Activated CD4-positive, CD25-positive, alpha-beta regulatory T cell (primary cell): ENCODE data around the gene STARD3NL.
"Not testable (repeated sequence)": the region's sequence is repeated elsewhere in the genome, so short reads cannot be mapped to it uniquely, and the experiment has no call there.

ENCODE experiments used
- DNase-seq, 4 experiments: peaks; one replicate each; lab custom pipeline; 2025; lab: John Stamatoyannopoulos, UW

Gene STARD3NL

DNA sequence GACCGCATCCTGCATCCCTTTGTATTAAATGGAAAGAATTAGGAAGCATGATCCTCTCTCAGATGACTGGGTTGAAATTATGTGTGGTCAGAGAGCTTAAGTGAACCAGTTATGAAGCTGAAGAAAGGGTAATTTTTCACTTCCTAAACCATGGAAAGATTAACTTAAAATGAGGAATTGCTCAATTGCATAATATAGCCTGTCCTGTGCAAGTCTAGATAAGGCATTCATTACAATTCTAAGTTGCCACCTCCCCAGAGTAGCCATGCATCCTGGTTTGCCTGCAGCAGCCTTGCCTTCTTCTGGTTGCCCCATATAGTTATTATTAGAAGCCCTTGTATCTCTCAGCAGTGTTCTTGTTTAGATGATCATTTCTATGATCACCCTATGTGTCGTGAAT lies 45.3 kb downstream of the STARD3NL start:
- no peak for DNase-seq

DNA sequence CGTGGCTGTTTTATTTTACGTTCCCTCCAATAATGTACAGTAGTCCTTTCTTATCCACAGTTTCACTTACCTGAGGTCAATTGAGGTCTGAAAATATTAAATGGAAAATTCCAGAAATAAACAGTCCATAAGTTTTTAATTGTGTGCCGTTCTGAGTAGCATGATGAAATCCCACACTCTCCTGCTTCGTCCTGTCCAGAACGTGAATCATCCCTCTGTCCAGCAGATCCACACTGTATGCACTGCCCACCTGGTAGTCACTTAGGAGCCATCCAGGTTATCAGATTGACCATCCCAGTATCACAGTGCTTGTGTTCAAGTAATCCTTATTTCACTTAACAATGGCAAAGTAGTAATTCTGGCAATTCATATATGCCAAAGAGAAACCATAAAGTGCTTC lies 46.3 kb downstream of the STARD3NL start:
- no peak for DNase-seq

DNA sequence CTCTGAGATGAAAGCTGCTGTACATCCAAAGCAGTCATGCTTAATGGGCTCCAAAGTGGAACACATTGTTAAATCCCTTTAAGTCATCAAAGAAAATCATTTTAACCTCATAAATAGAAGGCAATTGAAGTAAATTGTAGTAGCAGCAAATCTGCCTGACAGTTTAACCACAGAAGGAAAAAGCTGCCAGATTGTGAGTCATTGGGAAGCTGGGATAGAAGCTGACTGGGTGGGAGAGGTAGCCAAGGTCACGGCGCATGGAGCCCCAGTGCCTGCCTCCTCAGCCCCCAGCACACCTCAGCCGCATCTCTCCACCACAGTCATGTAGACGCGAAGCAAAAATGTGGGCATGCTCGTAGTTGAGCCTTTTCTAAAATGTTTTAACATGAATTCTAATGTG lies 51.3 kb downstream of the STARD3NL start:
- DNase-seq: no peak

DNA sequence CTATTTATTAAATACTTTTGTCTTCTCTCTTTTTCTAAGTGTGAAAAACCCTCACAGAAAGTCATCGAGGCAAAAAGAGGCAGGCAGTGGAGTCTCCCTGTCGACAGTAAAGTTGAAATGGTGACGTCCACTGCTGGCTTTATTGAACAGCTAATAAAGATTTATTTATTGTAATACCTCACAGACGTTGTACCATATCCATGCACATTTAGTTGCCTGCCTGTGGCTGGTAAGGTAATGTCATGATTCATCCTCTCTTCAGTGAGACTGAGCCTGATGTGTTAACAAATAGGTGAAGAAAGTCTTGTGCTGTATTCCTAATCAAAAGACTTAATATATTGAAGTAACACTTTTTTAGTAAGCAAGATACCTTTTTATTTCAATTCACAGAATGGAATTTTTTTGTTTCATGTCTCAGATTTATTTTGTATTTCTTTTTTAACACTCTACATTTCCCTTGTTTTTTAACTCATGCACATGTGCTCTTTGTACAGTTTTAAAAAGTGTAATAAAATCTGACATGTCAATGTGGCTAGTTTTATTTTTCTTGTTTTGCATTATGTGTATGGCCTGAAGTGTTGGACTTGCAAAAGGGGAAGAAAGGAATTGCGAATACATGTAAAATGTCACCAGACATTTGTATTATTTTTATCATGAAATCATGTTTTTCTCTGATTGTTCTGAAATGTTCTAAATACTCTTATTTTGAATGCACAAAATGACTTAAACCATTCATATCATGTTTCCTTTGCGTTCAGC lies 52.0 kb downstream of the STARD3NL start:
- no peak for DNase-seq

DNA sequence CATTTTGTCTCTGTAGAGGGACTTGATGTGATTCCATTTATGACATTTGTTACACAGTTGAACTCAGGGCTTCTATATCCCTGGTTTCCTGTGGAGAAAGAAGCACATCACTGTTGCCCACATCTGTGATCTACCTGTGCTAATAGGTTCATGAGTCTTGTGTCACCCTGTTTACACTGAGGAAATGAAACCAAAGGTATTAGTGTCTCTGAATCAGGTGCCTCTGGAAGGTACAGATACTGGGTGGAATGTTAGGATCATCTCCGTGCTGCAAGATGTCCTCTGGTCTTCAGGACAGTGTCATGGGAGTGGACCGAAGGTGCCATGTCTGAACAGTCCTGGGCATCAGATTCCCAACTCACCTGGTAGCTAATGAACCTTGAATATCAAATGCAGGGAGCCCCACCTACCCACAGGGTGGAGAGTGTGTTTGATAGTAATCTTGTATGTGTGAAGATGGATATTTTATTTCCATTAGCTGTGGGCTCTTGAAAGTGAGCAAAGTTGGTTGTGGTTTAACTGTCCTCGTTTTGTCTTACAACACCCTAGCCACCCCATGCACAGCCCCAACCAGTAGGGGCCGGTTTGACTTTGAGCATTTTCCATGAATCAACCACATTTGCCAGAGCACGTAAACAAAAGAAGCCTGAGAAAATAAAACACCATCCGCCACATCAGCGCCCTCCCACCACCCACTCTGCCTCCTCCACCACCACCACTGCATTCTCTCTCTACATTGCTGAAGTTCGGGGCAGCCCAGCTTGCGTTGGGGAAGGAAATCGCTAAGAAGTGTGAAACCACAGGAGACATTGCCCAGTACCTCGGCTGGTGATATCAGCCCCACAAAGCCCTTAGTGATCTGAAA lies 54.7 kb downstream of the STARD3NL start:
- peak in 1 of 4 experiments; percentile 18 for DNase-seq

DNA sequence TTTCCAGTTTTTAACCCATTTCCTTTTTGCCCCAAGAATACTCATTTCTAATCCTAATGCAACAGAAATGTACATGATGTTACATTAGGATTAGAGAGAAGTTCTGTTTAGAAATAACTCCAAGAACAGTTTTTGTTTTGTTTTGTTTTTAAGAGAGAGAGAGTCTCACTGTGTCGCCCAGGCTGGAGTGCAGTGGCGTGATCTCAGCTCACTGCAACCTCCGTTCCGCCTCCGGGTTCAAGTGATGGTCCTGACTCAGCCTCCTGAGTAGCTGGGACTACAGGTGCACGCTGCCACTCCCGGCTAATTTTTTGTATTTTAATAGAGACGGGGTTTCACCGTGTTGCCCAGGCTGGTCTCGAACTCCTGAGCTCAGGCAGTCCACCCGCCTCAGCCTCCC lies 56.7 kb downstream of the STARD3NL start:
- DNase-seq: not testable (repeated sequence)

DNA sequence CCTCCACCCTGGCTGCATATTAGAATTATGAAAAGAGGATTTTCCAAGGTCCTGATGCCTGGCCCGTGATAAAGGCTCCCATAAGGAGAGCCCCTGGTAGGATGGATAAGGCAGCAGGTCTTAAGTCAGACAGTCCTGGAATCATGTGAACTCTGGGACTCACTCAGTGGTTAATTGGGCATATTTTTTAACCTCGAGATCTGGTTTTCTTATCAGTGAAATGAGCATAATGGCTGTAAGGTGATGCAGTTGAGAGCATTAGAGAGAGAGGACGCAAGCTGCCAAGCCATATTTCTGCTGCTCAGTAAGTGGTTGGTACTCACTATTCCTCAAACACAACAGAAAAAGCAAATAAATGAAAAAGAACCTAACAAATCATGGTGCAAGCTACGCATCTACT lies 57.6 kb downstream of the STARD3NL start:
- DNase-seq: no peak

DNA sequence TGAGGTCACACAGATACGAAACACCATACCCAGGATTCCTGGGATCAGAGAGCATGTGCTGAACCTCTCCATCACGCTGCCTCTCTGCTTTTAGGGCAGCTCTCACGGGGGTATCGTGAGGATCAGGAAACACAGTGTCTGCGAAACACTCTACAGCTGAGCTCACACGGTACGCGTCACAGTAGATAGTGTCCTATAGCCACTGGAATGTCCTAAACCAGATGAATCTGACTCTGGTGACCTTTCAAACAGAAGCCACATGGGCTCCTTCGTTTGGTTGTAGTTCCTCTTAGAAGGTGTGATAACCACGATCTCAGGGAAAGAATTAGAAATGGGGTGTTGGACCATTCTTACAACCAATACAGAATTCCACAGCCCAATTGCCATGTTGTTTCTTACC lies 61.1 kb downstream of the STARD3NL start:
- DNase-seq: not testable (repeated sequence)

DNA sequence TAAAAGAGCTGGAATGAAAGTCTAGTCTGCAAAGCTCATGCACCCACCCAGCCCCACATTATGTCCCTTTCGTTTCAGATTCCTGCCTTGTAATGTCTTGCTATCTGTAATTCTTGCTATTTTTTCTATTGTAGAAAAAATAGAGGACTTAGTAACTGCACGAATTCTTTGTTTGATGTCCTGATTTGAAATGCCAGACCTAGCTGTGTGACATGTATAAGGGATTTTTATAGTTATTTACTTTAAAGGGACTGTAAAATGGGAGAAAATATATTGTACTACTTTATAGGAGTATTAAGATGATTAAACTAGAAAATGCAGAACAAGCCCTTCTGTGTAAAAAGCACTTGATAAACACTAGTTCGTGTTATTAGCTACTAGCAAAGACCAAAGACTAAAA lies 63.0 kb downstream of the STARD3NL start:
- DNase-seq: no peak

DNA sequence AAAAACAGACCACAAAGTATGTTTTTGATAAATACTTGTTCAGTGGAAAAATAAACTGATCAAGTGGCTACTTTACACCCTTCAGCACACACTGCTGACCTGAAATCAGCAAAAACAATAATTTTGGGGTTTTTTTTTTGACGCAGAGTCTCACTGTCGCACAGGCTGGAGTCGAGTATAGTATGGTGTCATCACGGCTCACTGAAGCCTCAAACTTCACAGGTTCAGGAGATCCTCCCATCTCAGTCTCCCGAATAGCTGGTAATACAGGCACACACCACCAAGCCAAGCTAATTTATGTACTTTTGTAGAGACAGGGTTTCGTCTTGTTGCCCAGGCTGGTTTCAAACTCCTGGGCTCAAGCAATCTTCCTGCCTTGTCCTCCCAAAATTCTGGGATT lies 64.8 kb downstream of the STARD3NL start:
- no peak for DNase-seq

DNA sequence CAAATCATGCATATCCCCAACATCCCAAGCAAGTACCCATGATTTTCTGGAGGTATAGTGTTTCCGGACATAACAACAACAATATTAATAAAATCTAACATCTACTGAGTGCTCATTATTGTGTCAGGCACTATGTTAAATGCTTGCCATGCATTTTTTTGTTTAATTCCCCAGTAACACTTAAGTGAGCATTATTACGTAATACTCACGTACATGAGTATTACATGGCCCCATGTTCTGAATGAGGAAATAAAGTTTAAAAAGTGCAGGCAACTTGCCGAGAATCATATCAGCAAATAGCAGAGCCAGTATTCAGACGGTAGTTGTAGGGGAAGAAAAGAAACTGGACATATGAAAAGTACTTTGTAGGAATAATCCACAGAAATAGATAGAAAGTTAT lies 65.3 kb downstream of the STARD3NL start:
- not testable (repeated sequence) for DNase-seq

DNA sequence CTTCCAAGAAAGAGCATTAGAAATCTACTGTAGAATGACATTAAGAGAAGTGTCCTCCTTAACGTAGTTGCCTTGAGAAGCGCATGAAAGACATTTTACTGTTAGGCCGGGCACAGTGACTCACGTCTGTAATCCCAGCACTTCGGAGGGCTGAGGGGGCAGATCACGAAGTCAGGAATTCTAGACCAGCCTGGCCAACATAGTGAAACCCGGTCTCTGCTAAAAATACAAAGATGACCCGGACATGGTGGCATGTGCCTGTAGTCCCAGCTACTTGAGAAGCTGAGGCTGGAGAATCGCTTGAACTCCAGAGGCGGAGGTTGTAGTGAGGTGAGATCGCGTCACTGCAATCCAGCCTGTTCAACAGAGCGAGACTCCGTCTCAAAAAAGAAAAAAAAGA lies 66.5 kb downstream of the STARD3NL start:
- DNase-seq: no peak

DNA sequence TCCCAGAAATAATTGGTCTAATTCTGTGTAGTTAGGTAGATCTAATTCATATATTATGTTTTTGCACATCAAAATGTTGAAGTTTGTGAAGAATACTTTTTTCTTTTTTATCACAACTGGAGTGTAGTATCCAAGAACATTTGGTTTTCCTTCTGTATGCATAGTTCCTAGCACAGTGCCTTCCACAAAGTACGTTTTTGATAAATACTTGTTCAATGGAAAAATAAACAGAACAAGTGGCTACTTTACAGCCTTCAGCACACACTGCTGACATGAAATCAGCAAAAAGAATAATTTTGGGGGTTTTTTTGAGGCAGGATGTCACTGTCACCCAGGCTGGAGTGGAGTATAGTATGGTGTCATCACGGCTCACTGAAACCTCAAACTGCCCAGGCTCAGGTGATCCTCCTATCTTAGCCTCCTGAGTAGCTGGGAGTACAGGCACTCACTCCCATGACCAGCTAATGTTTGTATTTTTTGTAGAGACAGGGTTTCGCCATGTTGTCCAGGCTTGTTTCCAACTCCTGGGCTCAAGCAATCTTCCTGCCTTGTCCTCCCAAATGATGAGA lies 67.4 kb downstream of the STARD3NL start:
- DNase-seq: no peak

DNA sequence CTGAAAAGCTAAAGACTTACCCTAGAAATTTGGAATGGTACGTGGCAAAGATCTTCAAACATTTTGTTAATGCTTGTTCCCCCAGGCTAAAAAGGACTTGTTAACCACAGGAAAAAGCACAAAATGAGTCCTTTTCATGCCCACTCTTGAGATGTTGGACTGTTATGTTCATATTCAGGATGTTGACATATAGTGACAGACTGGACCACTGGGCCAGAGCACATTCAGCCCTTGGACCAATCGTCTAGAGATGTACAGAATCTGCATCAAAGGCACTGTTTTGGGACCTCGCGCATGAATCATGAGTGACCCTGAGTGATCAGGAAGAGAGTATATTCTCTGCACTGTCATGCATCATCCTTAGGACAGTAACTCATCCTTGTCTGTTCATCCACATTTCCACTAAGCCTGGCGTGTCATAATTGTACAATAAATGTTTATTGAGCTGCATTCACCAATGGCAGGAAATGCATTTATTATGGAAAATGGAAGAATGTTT lies 70.1 kb downstream of the STARD3NL start:
- DNase-seq: no peak

DNA sequence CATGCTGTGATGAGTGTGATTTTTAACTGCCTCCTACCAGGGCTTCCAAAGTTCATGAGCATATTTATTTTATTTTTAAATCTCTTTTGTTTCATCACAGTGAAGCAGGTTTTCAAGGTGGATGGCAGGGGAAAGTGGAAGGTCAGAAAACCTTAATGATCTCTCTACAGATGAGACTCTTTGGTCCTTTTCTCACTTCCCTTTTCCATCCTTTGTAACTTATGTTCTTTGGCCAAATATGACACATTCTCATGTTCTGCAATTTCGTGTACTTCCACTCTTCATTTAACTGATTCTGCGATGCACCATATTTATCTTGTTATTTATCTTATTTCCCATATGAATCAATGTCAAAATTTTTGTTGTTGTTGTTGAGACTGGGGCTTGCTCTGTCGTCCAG lies 71.8 kb downstream of the STARD3NL start:
- not testable (repeated sequence) for DNase-seq

DNA sequence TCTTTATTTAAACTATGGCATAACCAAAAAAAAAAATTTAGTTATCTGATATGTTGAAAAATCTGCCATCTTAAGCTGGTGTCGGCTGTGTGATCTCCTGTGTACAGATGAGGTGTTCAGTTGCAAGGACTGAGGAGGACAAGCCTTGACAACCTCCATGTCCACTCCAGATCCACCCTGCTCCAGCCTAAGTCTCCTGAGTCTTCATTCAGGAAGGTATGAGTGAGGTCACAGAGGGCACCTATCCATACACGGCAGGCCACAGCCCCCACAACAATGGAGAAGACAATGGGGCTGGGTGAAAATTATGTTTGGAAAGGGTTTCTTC lies 79.3 kb downstream of the STARD3NL start:
- DNase-seq: no peak

DNA sequence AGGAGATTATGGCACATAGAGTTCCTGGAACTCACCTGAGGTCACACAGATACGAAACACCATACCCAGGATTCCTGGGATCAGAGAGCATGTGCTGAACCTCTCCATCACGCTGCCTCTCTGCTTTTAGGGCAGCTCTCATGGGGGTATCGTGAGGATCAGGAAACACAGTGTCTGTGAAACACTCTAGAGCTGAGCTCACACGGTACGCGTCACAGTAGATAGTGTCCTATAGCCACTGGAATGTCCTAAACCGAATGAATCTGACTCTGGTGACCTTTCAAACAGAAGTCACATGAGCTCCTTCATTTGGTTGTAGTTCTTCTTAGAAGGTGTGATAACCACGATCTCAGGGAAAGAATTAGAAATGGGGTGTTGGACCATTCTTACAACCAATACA lies 81.1 kb downstream of the STARD3NL start:
- not testable (repeated sequence) for DNase-seq

DNA sequence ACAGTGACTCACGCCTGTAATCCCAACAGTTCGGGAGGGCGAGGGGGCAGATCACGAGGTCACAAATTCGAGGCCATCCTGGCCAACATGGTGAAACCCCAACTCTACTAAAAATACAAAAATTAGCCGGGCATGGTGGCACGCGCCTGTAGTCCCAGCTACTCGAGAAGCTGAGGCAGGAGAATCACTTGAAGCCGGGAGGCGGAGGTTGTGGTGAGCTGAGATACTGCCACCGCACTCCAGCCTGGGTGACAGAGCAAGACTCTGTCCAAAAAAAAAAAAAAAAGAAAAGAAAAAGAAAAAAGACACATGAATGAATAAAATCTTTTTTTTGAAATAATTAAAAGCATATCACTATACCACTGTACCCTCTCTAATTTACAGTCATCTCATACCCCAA lies 83.6 kb downstream of the STARD3NL start:
- DNase-seq: not testable (repeated sequence)

DNA sequence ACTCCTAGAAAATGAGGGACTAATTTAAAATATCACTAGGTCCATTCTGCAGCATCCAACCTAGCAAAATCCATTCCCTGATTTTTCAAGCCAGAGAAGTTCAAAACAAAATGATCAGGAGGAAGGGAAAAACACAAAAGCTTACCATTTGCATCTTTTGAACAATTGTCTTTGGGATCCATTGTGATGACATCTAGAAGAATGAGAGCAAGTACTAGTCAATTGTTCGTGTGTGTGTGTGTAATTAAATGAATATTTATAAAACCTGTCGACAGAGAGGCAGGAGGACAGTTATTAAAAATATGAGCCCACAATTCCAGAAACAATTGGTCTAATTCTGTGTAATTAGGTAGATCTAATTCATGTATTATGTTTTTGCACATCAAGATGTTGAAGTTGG lies 84.0 kb downstream of the STARD3NL start:
- not testable (repeated sequence) for DNase-seq

DNA sequence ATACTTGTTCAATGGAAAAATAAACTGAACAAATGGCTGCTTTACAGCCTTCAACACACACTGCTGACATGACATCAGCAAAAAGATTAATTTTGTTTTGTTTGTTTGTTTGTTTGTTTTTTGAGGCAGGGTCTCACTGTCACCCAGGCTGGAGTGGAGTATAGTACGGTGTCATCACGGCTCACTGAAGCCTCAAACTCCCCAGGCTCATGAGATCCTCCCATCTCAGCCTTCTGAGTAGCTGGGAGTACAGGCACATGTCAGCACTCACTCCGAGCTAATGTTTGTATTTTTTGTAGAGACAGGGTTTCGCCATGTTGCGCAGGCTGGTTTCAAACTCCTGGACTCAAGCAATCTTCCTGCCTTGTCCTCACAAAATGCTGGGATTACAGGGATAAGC lies 84.5 kb downstream of the STARD3NL start:
- no peak for DNase-seq

DNA sequence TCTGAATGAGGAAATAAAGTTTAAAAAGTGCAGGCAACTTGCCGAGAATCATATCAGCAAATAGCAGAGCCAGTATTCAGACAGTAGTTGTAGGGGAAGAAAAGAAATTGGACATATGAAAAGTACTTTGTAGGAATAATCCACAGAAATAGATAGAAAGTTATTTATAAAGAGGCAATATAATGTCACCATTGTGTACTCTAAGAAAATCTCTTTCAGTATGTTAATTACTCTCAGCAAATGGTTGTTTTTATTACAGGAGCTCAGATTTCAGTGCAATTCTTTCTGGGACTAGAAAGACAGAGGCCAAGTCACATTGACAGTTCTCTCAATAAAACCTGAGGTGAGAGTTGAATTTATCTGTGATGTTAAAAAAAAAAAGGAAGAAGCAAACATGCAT lies 85.2 kb downstream of the STARD3NL start:
- DNase-seq: not testable (repeated sequence)

DNA sequence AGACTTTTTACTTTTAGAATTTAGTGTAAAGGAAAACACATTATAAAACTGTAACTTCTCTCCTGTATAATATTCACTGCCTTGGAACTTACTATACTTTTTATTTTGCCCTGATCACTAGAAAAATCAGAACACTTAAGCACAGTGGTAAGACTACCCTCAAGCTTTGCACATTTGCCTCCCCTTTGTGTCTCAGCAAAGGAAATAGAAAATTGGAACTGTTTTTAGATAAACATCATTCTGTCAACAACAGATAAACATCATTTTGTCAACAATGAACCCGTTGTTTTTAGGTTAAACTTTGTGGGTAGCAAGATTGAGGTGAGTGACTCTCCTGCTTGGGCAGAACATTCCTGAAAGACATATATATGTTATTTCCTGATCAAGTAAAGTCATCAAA lies 86.6 kb downstream of the STARD3NL start:
- DNase-seq: not testable (repeated sequence)

DNA sequence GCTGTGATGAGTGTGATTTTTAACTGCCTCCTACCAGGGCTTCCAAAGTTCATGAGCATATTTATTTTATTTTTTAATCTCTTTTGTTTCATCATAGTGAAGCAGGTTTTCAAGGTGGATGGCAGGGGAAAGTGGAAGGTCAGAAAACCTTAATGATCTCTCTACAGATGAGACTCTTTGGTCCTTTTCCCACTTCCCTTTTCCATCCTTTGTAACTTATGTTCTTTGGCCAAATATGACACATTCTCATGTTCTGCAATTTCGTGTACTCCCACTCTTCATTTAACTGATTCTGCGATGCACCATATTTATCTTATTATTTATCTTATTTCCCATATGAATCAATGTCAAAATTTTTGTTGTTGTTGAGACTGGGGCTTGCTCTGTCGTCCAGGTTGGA lies 87.9 kb downstream of the STARD3NL start:
- DNase-seq: not testable (repeated sequence)
